K562 (cell line): ENCODE data around the gene BORCS5. TPM values are rescaled to one million over a fixed set of nuclear protein-coding genes. Genes with fewer than 3 reads are reported as not detected.

Source experiments
- ATAC-seq: fragments of 200-7000 bp; cut with Tn5 transposase; 3 replicates; pipeline ENCODE4 v1.9.1; 2020; ENCODE audit warnings: moderate library complexity
- BruUV-seq: library from RNA; stranded (reverse); fragments of 400-500 nt; replicated peaks from 2 replicates; lab custom pipeline; 2021; lab: Mats Ljungman, UMichigan
- CTCF ChIA-PET: fragments of 300-600 bp; formaldehyde crosslinking; extraction: SDS; loops from one replicate; lab custom pipeline; 2021; ENCODE audit warnings: low intra/inter-chr PET ratio; lab: Yijun Ruan, JAX
- POLR2A ChIA-PET: fragments of 300-600, 350-650 bp; sonication (Branson Sonifier 250); formaldehyde crosslinking; extraction: SDS; loops from one replicate; lab custom pipeline; 2021; ENCODE audit warnings: antibody characterized with exemption, inconsistent platforms; lab: Yijun Ruan, JAX
- DNase-seq, 4 experiments: peaks; one replicate each; pipeline versions ENCODE4 v3.0.0 to v3.0.0-alpha.2; 2011 to 2018; ENCODE audit warnings: low spot score in 3 of 4, mixed read lengths in 3 of 4; ENCODE audit errors: extremely low read depth in 1 of 4
- FAIRE-seq: peaks from 2 replicates; lab custom pipeline; 2011; peaks lifted over from hg19 to GRCh38; lab: Jason Lieb, UNC
- H2AFZ ChIP-seq: 2 replicates; pipeline ENCODE4 v1.6.0; 2011; ENCODE audit warnings: low read depth, low read length, control low read depth, inconsistent platforms
- H3K27ac ChIP-seq: fragments of 200-600 bp; 3 replicates; pipeline ENCODE4 v1.8.0; 2011; ENCODE audit warnings: low read depth, mild to moderate bottlenecking, control low read depth, inconsistent platforms, low read length, moderate library complexity, mixed read lengths; ENCODE audit errors: extremely low read depth
- H3K27me3 ChIP-seq, 2 experiments: fragments of 300-600 bp in 1 of 2; 2 replicates in 1 of 2; 3 replicates in 1 of 2; pipeline versions ENCODE4 v1.6.0 to v1.8.0; 2011; ENCODE audit warnings: inconsistent platforms in 2 of 2, low read length in 2 of 2, mild to moderate bottlenecking in 1 of 2, mixed read lengths in 1 of 2, moderate library complexity in 1 of 2; ENCODE audit not compliant: control insufficient read depth in 2 of 2, insufficient read depth in 2 of 2
- H3K36me3 ChIP-seq: fragments of 300-600 bp; 3 replicates; pipeline ENCODE4 v1.8.0; 2011; ENCODE audit warnings: mild to moderate bottlenecking, low read length, inconsistent platforms; ENCODE audit not compliant: control insufficient read depth, insufficient read depth
- H3K4me1 ChIP-seq, 2 experiments: fragments of 200-600 bp in 1 of 2; replicated peaks in 1 of 2; 2 replicates in 1 of 2; 3 replicates in 1 of 2; pipeline versions ENCODE4 v1.5.1 to v1.8.0; 2011; ENCODE audit warnings: inconsistent platforms in 2 of 2, low read length in 2 of 2, mild to moderate bottlenecking in 1 of 2, mixed read lengths in 1 of 2, moderate library complexity in 1 of 2; ENCODE audit not compliant: control insufficient read depth in 2 of 2, insufficient read depth in 2 of 2
- H3K4me2 ChIP-seq: 2 replicates; pipeline ENCODE4 v1.6.1; 2011; ENCODE audit warnings: low read length, control low read depth, inconsistent platforms, mixed read lengths; ENCODE audit not compliant: insufficient read depth
- H3K4me3 ChIP-seq: fragments of 200-600 bp; sonication (generic), shearing (Covaris generic); 2 replicates; pipeline ENCODE4 v1.5.1; 2016; ENCODE audit warnings: control low read depth, inconsistent platforms
- H3K79me2 ChIP-seq: fragments of 200-600 bp; 3 replicates; pipeline ENCODE4 v1.8.0; 2011; ENCODE audit warnings: low read length, inconsistent platforms; ENCODE audit not compliant: control insufficient read depth, insufficient read depth
- H3K9ac ChIP-seq, 2 experiments: 2 replicates each; pipeline versions ENCODE4 v1.6.0 to v1.6.1; 2011; ENCODE audit warnings: low read depth in 2 of 2, low read length in 2 of 2, control low read depth in 1 of 2, inconsistent platforms in 1 of 2, mild to moderate bottlenecking in 1 of 2, mixed read lengths in 1 of 2; ENCODE audit not compliant: insufficient read depth in 1 of 2
- H3K9me1 ChIP-seq: one replicate; pipeline ENCODE4 v1.6.0; 2011; ENCODE audit warnings: inconsistent platforms, mild to moderate bottlenecking, low read length, moderate library complexity; ENCODE audit not compliant: control insufficient read depth, insufficient read depth
- H3K9me3 ChIP-seq: replicated peaks from 2 replicates; pipeline ENCODE4 v1.5.1; 2011; ENCODE audit warnings: low read depth, low read length, inconsistent platforms; ENCODE audit not compliant: control insufficient read depth, insufficient read depth
- H4K20me1 ChIP-seq: replicated peaks from 2 replicates; pipeline ENCODE4 v1.6.1; 2011; ENCODE audit warnings: low read length, inconsistent platforms, mixed read lengths; ENCODE audit not compliant: control insufficient read depth, insufficient read depth
- ATF6 ChIP-seq: sonication (generic); formaldehyde crosslinking; IDR thresholded peaks from 2 replicates; pipeline ENCODE4 v1.4.0; 2020; ENCODE audit warnings: mild to moderate bottlenecking, missing genetic modification reagents
- CXXC5 ChIP-seq: fragments of 250-450 bp; sonication (Bioruptor Pico); IDR thresholded peaks from 2 replicates; pipeline ENCODE4 v1.8.0; 2022; ENCODE audit warnings: inconsistent platforms, mild to moderate bottlenecking, moderate library complexity
- DEAF1 ChIP-seq: fragments of 450-650 bp; formaldehyde crosslinking; IDR thresholded peaks from 2 replicates; pipeline ENCODE4 v1.4.0; 2020; ENCODE audit warnings: mild to moderate bottlenecking, moderate library complexity
- ESRRA ChIP-seq: fragments of 450-650 bp; IDR thresholded peaks from 2 replicates; pipeline ENCODE4 v1.6.1; 2014; ENCODE audit warnings: low read depth, mild to moderate bottlenecking, moderate library complexity, borderline replicate concordance
- ETV6 ChIP-seq, 3 experiments: fragments of 150-350 bp in 1 of 3; sonication (generic) in 1 of 3; formaldehyde crosslinking in 1 of 3; IDR thresholded peaks; 2 replicates each; pipeline versions ENCODE4 v1.6.1 to v1.8.0; 2014 to 2022; ENCODE audit warnings: borderline replicate concordance in 2 of 3, low read depth in 2 of 3, antibody characterized with exemption in 1 of 3, low read length in 1 of 3, mild to moderate bottlenecking in 1 of 3, missing genetic modification reagents in 1 of 3
- FOXM1 ChIP-seq, 2 experiments: fragments of 450-650 bp in 1 of 2; sonication (generic) in 1 of 2; formaldehyde crosslinking in 1 of 2; IDR thresholded peaks; 2 replicates each; pipeline versions ENCODE4 v1.6.1 to v1.9.0; 2017 to 2022; ENCODE audit warnings: low read depth in 2 of 2, mild to moderate bottlenecking in 2 of 2, missing genetic modification reagents in 1 of 2, moderate library complexity in 1 of 2
- HMGN3 ChIP-seq: IDR thresholded peaks from 2 replicates; pipeline ENCODE4 v1.6.1; 2011; ENCODE audit warnings: borderline replicate concordance, low read depth, mild to moderate bottlenecking, mixed read lengths, low read length; ENCODE audit not compliant: insufficient read length; ENCODE audit errors: extremely low read depth
- OTX1 ChIP-seq: fragments of 450-650 bp; formaldehyde crosslinking; IDR thresholded peaks from 2 replicates; pipeline ENCODE4 v1.4.0; 2022; ENCODE audit warnings: mild to moderate bottlenecking
- PPARD ChIP-seq: fragments of 250-450 bp; sonication (Bioruptor Pico); IDR thresholded peaks from 2 replicates; pipeline ENCODE4 v1.8.0; 2022; ENCODE audit warnings: inconsistent platforms, mild to moderate bottlenecking, moderate library complexity
- SMARCA5 ChIP-seq: fragments of 450-650 bp; IDR thresholded peaks from 2 replicates; pipeline ENCODE4 v1.6.1; 2016
- STAT5A ChIP-seq: IDR thresholded peaks from 2 replicates; pipeline ENCODE4 v1.6.1; 2012; ENCODE audit warnings: low read length, inconsistent platforms, borderline replicate concordance
- TFAP4 ChIP-seq: sonication (generic); formaldehyde crosslinking; IDR thresholded peaks from 2 replicates; pipeline ENCODE4 v1.8.0; 2022; ENCODE audit warnings: missing genetic modification reagents, mild to moderate bottlenecking, moderate library complexity, borderline replicate concordance
- TOE1 ChIP-seq, 2 experiments: fragments of 450-650 bp in 1 of 2; sonication (generic) in 1 of 2; formaldehyde crosslinking in 1 of 2; IDR thresholded peaks; 2 replicates each; pipeline versions ENCODE4 v1.7.1 to v1.8.0; 2016 to 2022; ENCODE audit warnings: borderline replicate concordance in 2 of 2, mild to moderate bottlenecking in 2 of 2, antibody characterized with exemption in 1 of 2, inconsistent platforms in 1 of 2, low read depth in 1 of 2, missing genetic modification reagents in 1 of 2, moderate library complexity in 1 of 2
- ZNF184 ChIP-seq: sonication (generic); formaldehyde crosslinking; IDR thresholded peaks from 2 replicates; pipeline ENCODE4 v1.5.0; 2020; ENCODE audit warnings: missing genetic modification reagents
- WGBS: fragments of 100-300 bp; shearing (Covaris generic); methylation state at CpG from one replicate; pipeline ENCODE4 v1.1.6; 2016; ENCODE audit warnings: low coverage, mixed read lengths; ENCODE audit not compliant: insufficient coverage; ENCODE audit errors: missing lambda C conversion rate; 5-methylcytosine and 5-hydroxymethylcytosine counted together
- in situ Hi-C: fragments of 300-500 bp; cut with MboI; formaldehyde crosslinking; loops from 4 replicates; pipeline ENCODE4 v1.15.0; 2018; ENCODE audit warnings: inconsistent platforms, mixed read lengths
- intact Hi-C: fragments of 100-400 bp; cut with micrococcal nuclease; formaldehyde crosslinking; loops from 2 replicates; pipeline ENCODE4 v1.14.2; 2022
- polyA plus RNA-seq, 8 experiments: library from polyadenylated mRNA; depleted of rRNA in 4 of 8; stranded (reverse) in 5 of 8; unstranded in 3 of 8; fragments of >200 nt; fragmentation: Nextera tagmentation in 2 of 8; fragmentation: Illumina TruSeq in 1 of 8; extraction: Ambion mirVana in 2 of 8; extraction: Trizol in 1 of 8; gene quantifications; 2 replicates each; pipeline versions ENCODE4 v1.2.1 to v1.2.3, GENCODE V29; 2011 to 2014; ENCODE audit warnings: inconsistent platforms in 1 of 8, missing spikeins in 1 of 8
- total RNA-seq, 7 experiments: library from RNA; depleted of rRNA in 6 of 7; stranded (reverse); fragments of >200 nt in 6 of 7; fragmentation: Illumina TruSeq in 2 of 7; extraction: Trizol in 2 of 7; gene quantifications; 2 replicates each; pipeline versions ENCODE4 v1.2.1 to v1.2.3, GENCODE V29; 2011 to 2021; ENCODE audit warnings: low replicate concordance in 1 of 7

BORCS5 gene
- total and polyA plus RNA-seq, 9 of the 15 experiments (the other 6 are each of a cell fraction or from before 2014, with no cell fraction given), result 0.31 to 12.4 (median 6.6) TPM

GRCh38 chr12:12518919-12519318, 162.0 kb downstream of the BORCS5 start:
- Histone ChIP-seq H3K9me3 (no peaks in the 10 kb centered on the region), H2AFZ (no peak overlapping the region), H3K4me1 (no peaks in the 10 kb centered on the region), H3K4me3 (no peak overlapping the region), H3K27ac (no peak overlapping the region), H3K9me1 (no peaks in the 10 kb centered on the region), H3K79me2 (no peaks in the 10 kb centered on the region), H3K36me3 (peaks cover 19% of the 10 kb centered on the region; the same call in 1 of the 3 replicates), H3K4me2 (no peak overlapping the region), H4K20me1 (no peaks in the 10 kb centered on the region), H3K27me3 (no peaks in the 10 kb centered on the region), H3K9ac (no peak overlapping the region)
- ChIA-PET POLR2A (interaction anchor here (1.0 to 1.5 kb wide), 2 partner anchors 13 to 14 kb away, joined by 3 to 7 read pairs; no protein-coding TSS in a partner anchor), CTCF (no interaction called here)
- intact Hi-C loops, result no loop called here
- in situ Hi-C loops, result no loop called here
- no peak for ATAC-seq
- BruUV-seq, result no TSS peak
- no peak for FAIRE-seq
- WGBS, result 65% methylated on average over 4 of the region's 4 CpGs
- no peak for DNase-seq
- TF ChIP-seq TOE1 (IDR thresholded peaks at IDR 0.05; ENCODE audit: borderline replicate concordance), result no peak
- TF ChIP-seq TOE1 (CRISPR knock-in tag; IDR thresholded peaks at IDR 0.05; ENCODE audit: borderline replicate concordance, low read depth), result no peak
- TF ChIP-seq DEAF1 (CRISPR knock-in tag), result no peak
- TF ChIP-seq TFAP4 (CRISPR knock-in tag), result no peak
- no peak for TF ChIP-seq STAT5A
- TF ChIP-seq ESRRA, result no peak
- no peak for TF ChIP-seq CXXC5 (CRISPR knock-in tag)
- TF ChIP-seq HMGN3, result no peak
- no peak for TF ChIP-seq ETV6 (IDR thresholded peaks at IDR 0.05; ENCODE audit: borderline replicate concordance in 1 of 2, low read depth in 2 of 2, low read length in 1 of 2)
- TF ChIP-seq ETV6 (CRISPR knock-in tag; IDR thresholded peaks at IDR 0.05; ENCODE audit: borderline replicate concordance), result no peak
- TF ChIP-seq PPARD, result no peak
- no peak for TF ChIP-seq SMARCA5
- TF ChIP-seq FOXM1 (IDR thresholded peaks at IDR 0.05; ENCODE audit: low read depth), result no peak
- TF ChIP-seq FOXM1 (CRISPR knock-in tag; IDR thresholded peaks at IDR 0.05; ENCODE audit: low read depth), result no peak
- TF ChIP-seq ATF6, result no peak
- no peak for TF ChIP-seq ZNF184
- TF ChIP-seq OTX1 (CRISPR knock-in tag), result no peak
